ENCODE measurements around the gene SLC66A1.

Gene SLC66A1

DNA sequence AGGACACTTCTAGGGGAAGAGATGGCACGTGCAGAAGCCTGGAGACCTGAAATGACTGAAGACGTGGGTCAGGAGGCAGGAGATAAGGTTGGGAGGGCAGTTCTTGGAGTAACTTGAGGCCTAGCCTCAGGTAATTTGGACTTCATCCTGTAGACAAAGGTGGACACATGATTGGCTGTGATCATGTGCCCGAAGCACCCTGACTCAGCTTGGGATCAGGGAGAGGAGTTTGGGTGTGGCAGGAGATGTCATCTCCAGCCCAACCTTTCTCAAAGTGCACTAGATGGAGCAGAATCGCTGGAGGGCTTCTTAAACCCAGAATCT, 1.5 kb downstream of the SLC66A1 start:
- no peak overlapping the region for H3K9ac ChIP-seq (ENCODE audit: low read depth in 1 of 2, low read length in 2 of 2)
- H3K4me1 ChIP-seq (ENCODE audit: control insufficient read depth in 2 of 2, insufficient read depth in 2 of 2, low read length in 2 of 2): peaks cover 30 to 31% of the 10 kb centered on the region in 2 donors
- H3K36me3 ChIP-seq (ENCODE audit: control insufficient read depth in 2 of 2, insufficient read depth in 2 of 2, low read length in 2 of 2): peaks cover 0 to 4% of the 10 kb centered on the region in 2 donors
- H3K4me3 ChIP-seq (ENCODE audit: low read length in 2 of 2): no peak overlapping the region
- no peaks in the 10 kb centered on the region for H3K9me3 ChIP-seq (ENCODE audit: control insufficient read depth in 2 of 2, low read length in 2 of 2)
- H3K27ac ChIP-seq (ENCODE audit: low read depth in 2 of 2, low read length in 2 of 2): no peak overlapping the region
- no peaks in the 10 kb centered on the region for H3K27me3 ChIP-seq (ENCODE audit: control insufficient read depth in 2 of 2, insufficient read depth in 2 of 2, low read length in 2 of 2)

- Histone ChIP-seq H3K9me3 (ENCODE audit: control insufficient read depth in 2 of 2, low read length in 2 of 2) (no peaks in the 10 kb centered on the region), H3K27ac (ENCODE audit: low read depth in 2 of 2, low read length in 2 of 2) (no peak overlapping the region), H3K27me3 (ENCODE audit: control insufficient read depth in 2 of 2, insufficient read depth in 2 of 2, low read length in 2 of 2) (no peaks in the 10 kb centered on the region), H3K4me3 (ENCODE audit: low read length in 2 of 2) (no peak overlapping the region), H3K4me1 (ENCODE audit: control insufficient read depth in 2 of 2, insufficient read depth in 2 of 2, low read length in 2 of 2) (peaks cover 25 to 28% of the 10 kb centered on the region in 2 donors), H3K36me3 (ENCODE audit: control insufficient read depth in 2 of 2, insufficient read depth in 2 of 2, low read length in 2 of 2) (peaks cover 0 to 7% of the 10 kb centered on the region in 2 donors), H3K9ac (ENCODE audit: low read depth in 1 of 2, low read length in 2 of 2) (no peak overlapping the region)
These were observed 2.1 kb downstream of the SLC66A1 start for GRCh38 chr1:19313961-19314882.

- H3K4me3 ChIP-seq (ENCODE audit: low read length in 2 of 2): no peak overlapping the region
- H3K9me3 ChIP-seq (ENCODE audit: control insufficient read depth in 2 of 2, low read length in 2 of 2): no peaks in the 10 kb centered on the region
- no peak overlapping the region for H3K27ac ChIP-seq (ENCODE audit: low read depth in 2 of 2, low read length in 2 of 2)
- peaks cover 21 to 27% of the 10 kb centered on the region in 2 donors for H3K4me1 ChIP-seq (ENCODE audit: control insufficient read depth in 2 of 2, insufficient read depth in 2 of 2, low read length in 2 of 2)
- peaks cover 0 to 7% of the 10 kb centered on the region in 2 donors for H3K36me3 ChIP-seq (ENCODE audit: control insufficient read depth in 2 of 2, insufficient read depth in 2 of 2, low read length in 2 of 2)
- H3K9ac ChIP-seq (ENCODE audit: low read depth in 1 of 2, low read length in 2 of 2): no peak overlapping the region
- H3K27me3 ChIP-seq (ENCODE audit: control insufficient read depth in 2 of 2, insufficient read depth in 2 of 2, low read length in 2 of 2): no peaks in the 10 kb centered on the region
These were observed 3.5 kb downstream of the SLC66A1 start for GRCh38 chr1:19315378-19316198.

- Histone ChIP-seq H3K9ac (ENCODE audit: low read depth in 1 of 2, low read length in 2 of 2) (no peak overlapping the region), H3K36me3 (ENCODE audit: control insufficient read depth in 2 of 2, insufficient read depth in 2 of 2, low read length in 2 of 2) (peaks cover 2 to 10% of the 10 kb centered on the region in 2 donors), H3K4me1 (ENCODE audit: control insufficient read depth in 2 of 2, insufficient read depth in 2 of 2, low read length in 2 of 2) (peaks cover 10 to 18% of the 10 kb centered on the region in 2 donors), H3K27ac (ENCODE audit: low read depth in 2 of 2, low read length in 2 of 2) (no peak overlapping the region), H3K27me3 (ENCODE audit: control insufficient read depth in 2 of 2, insufficient read depth in 2 of 2, low read length in 2 of 2) (no peaks in the 10 kb centered on the region), H3K4me3 (ENCODE audit: low read length in 2 of 2) (no peak overlapping the region), H3K9me3 (ENCODE audit: control insufficient read depth in 2 of 2, low read length in 2 of 2) (no peaks in the 10 kb centered on the region)
These were observed 5.2 kb downstream of the SLC66A1 start for GRCh38 chr1:19317126-19317910.

- H3K27me3 ChIP-seq (ENCODE audit: control insufficient read depth in 2 of 2, insufficient read depth in 2 of 2, low read length in 2 of 2): no peaks in the 10 kb centered on the region
- no peaks in the 10 kb centered on the region for H3K9me3 ChIP-seq (ENCODE audit: control insufficient read depth in 2 of 2, low read length in 2 of 2)
- H3K9ac ChIP-seq (ENCODE audit: low read depth in 1 of 2, low read length in 2 of 2): no peak overlapping the region
- H3K27ac ChIP-seq (ENCODE audit: low read depth in 2 of 2, low read length in 2 of 2): no peak overlapping the region
- peaks cover 0 to 4% of the 10 kb centered on the region in 2 donors for H3K4me1 ChIP-seq (ENCODE audit: control insufficient read depth in 2 of 2, insufficient read depth in 2 of 2, low read length in 2 of 2)
- peaks cover 2 to 14% of the 10 kb centered on the region in 2 donors for H3K36me3 ChIP-seq (ENCODE audit: control insufficient read depth in 2 of 2, insufficient read depth in 2 of 2, low read length in 2 of 2)
- H3K4me3 ChIP-seq (ENCODE audit: low read length in 2 of 2): no peak overlapping the region
These were observed 7.1 kb downstream of the SLC66A1 start for GRCh38 chr1:19319196-19319595.

GRCh38 chr1:19321071-19321470, 8.9 kb downstream of the SLC66A1 start:
- H3K27ac ChIP-seq (ENCODE audit: low read depth in 2 of 2, low read length in 2 of 2): no peak overlapping the region
- peaks cover 0 to under 1% of the 10 kb centered on the region in 2 donors for H3K4me1 ChIP-seq (ENCODE audit: control insufficient read depth in 2 of 2, insufficient read depth in 2 of 2, low read length in 2 of 2)
- H3K9me3 ChIP-seq (ENCODE audit: control insufficient read depth in 2 of 2, low read length in 2 of 2): no peaks in the 10 kb centered on the region
- no peaks in the 10 kb centered on the region for H3K27me3 ChIP-seq (ENCODE audit: control insufficient read depth in 2 of 2, insufficient read depth in 2 of 2, low read length in 2 of 2)
- no peak overlapping the region for H3K9ac ChIP-seq (ENCODE audit: low read depth in 1 of 2, low read length in 2 of 2)
- H3K36me3 ChIP-seq (ENCODE audit: control insufficient read depth in 2 of 2, insufficient read depth in 2 of 2, low read length in 2 of 2): peaks cover 10 to 28% of the 10 kb centered on the region in 2 donors
- no peak overlapping the region for H3K4me3 ChIP-seq (ENCODE audit: low read length in 2 of 2)

DNA sequence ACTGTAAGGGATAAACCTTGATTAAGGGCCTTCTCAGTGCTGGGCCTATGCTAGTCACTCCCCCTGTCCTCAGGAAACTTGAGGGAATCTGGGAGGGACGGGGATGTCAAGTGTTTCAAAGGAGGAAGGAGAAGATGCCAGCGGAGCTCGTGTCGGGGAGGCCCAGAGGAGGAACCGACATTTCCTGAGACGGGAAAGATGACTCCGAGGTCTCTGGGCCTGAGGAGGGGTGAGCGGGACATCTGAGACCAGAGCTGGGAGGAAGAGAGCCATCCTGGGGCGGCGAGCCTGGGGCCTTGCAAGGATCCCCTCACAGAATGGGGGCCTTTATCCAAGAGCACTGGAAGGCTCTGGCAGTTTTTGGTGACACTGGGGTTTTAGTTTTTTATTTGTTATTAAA, 10.4 kb downstream of the SLC66A1 start:
- Histone ChIP-seq H3K9ac (ENCODE audit: low read depth in 1 of 2, low read length in 2 of 2) (no peak overlapping the region), H3K27ac (ENCODE audit: low read depth in 2 of 2, low read length in 2 of 2) (no peak overlapping the region), H3K4me3 (ENCODE audit: low read length in 2 of 2) (no peak overlapping the region), H3K27me3 (ENCODE audit: control insufficient read depth in 2 of 2, insufficient read depth in 2 of 2, low read length in 2 of 2) (no peaks in the 10 kb centered on the region), H3K4me1 (ENCODE audit: control insufficient read depth in 2 of 2, insufficient read depth in 2 of 2, low read length in 2 of 2) (no peaks in the 10 kb centered on the region), H3K36me3 (ENCODE audit: control insufficient read depth in 2 of 2, insufficient read depth in 2 of 2, low read length in 2 of 2) (peaks cover 20 to 29% of the 10 kb centered on the region in 2 donors), H3K9me3 (ENCODE audit: control insufficient read depth in 2 of 2, low read length in 2 of 2) (no peaks in the 10 kb centered on the region)

DNA sequence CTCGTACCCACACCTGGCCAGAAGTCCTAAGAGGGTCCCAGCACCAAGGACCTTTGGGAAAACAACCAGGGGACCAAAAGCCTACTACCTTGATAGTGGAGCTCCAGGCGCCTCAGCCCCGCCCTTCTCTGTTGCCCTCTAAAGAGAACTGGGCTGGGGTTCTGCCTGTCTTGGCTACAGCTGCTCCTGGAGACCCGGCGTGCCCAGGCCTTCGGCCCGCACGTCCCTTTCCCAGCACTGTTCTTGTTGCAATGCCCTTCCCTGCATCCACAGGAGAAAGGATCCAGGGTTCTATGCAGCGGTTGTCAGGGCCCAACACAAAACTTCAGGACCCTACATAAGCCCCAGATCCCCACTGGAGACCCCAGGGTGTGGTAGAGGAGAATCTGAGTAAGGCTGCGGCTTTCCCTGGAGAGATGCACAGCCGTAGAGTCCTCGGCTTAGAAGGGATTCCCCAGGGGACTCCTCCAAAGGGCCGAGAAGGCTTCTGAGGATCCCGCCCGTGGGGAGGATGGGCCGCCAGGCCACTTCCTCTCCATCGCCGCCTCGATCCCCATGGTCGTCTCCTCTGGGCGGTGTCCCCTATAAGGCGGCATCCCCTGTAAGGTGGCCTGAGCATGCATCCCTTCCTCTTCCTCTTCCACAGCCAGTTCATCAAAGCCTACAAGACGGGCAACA, 12.0 kb downstream of the SLC66A1 start:
- no peaks in the 10 kb centered on the region for H3K9me3 ChIP-seq (ENCODE audit: control insufficient read depth in 2 of 2, low read length in 2 of 2)
- no peak overlapping the region for H3K4me3 ChIP-seq (ENCODE audit: low read length in 2 of 2)
- H3K4me1 ChIP-seq (ENCODE audit: control insufficient read depth in 2 of 2, insufficient read depth in 2 of 2, low read length in 2 of 2): no peaks in the 10 kb centered on the region
- no peak overlapping the region for H3K9ac ChIP-seq (ENCODE audit: low read depth in 1 of 2, low read length in 2 of 2)
- no peaks in the 10 kb centered on the region for H3K27me3 ChIP-seq (ENCODE audit: control insufficient read depth in 2 of 2, insufficient read depth in 2 of 2, low read length in 2 of 2)
- no peak overlapping the region for H3K27ac ChIP-seq (ENCODE audit: low read depth in 2 of 2, low read length in 2 of 2)
- peaks cover 24 to 33% of the 10 kb centered on the region in 2 donors for H3K36me3 ChIP-seq (ENCODE audit: control insufficient read depth in 2 of 2, insufficient read depth in 2 of 2, low read length in 2 of 2)

DNA sequence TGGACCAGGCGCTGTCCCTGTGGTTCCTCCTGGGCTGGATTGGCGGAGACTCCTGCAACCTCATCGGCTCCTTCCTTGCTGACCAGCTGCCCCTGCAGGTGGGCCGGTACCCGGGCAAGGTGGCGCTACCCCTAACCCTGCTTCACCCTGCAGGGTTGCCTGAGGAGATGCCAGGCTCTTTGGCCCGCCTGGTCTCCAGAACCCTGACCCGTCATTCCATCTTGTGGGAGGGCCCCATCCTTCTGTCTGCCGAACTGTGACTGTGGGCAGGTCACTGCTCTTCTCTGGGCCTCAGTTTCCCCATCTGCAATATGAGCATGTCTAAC, 12.5 kb downstream of the SLC66A1 start:
- no peaks in the 10 kb centered on the region for H3K9me3 ChIP-seq (ENCODE audit: control insufficient read depth in 2 of 2, low read length in 2 of 2)
- H3K4me3 ChIP-seq (ENCODE audit: low read length in 2 of 2): no peak overlapping the region
- no peaks in the 10 kb centered on the region for H3K4me1 ChIP-seq (ENCODE audit: control insufficient read depth in 2 of 2, insufficient read depth in 2 of 2, low read length in 2 of 2)
- H3K36me3 ChIP-seq (ENCODE audit: control insufficient read depth in 2 of 2, insufficient read depth in 2 of 2, low read length in 2 of 2): peaks cover 24 to 33% of the 10 kb centered on the region in 2 donors
- H3K27ac ChIP-seq (ENCODE audit: low read depth in 2 of 2, low read length in 2 of 2): no peak overlapping the region
- no peaks in the 10 kb centered on the region for H3K27me3 ChIP-seq (ENCODE audit: control insufficient read depth in 2 of 2, insufficient read depth in 2 of 2, low read length in 2 of 2)
- no peak overlapping the region for H3K9ac ChIP-seq (ENCODE audit: low read depth in 1 of 2, low read length in 2 of 2)
